ENCODE measurements around the gene ARFGAP1.
"Not testable (repeated sequence)": the region's sequence is repeated elsewhere in the genome, so short reads cannot be mapped to it uniquely, and the experiment has no call there.

The ARFGAP1 gene

GRCh38 chr20:63332488-63333240, 60.1 kb downstream of the ARFGAP1 start:
- no peak for DNase-seq (ENCODE audit: low spot score)

GRCh38 chr20:63333241-63333836, 60.7 kb downstream of the ARFGAP1 start:
- no peak for DNase-seq (ENCODE audit: low spot score)

GRCh38 chr20:63334356-63334755, 61.7 kb downstream of the ARFGAP1 start:
- DNase-seq (ENCODE audit: low spot score), result no peak

GRCh38 chr20:63335060-63335459, 62.4 kb downstream of the ARFGAP1 start:
- DNase-seq (ENCODE audit: low spot score), result not testable (repeated sequence)

- DNase-seq (ENCODE audit: low spot score), result no peak
Observed at GRCh38 chr20:63335711-63336110, 63.1 kb downstream of the ARFGAP1 start.

- DNase-seq (ENCODE audit: low spot score), result no peak
Observed at GRCh38 chr20:63336232-63336752, 63.7 kb downstream of the ARFGAP1 start.

- no peak for DNase-seq (ENCODE audit: low spot score)
Observed at GRCh38 chr20:63337786-63338420, 65.3 kb downstream of the ARFGAP1 start.

All from LoVo (cell line).